COLO829 (cell line): ENCODE results near the gene MTCL3.

Source experiments
- DNase-seq: peaks from one replicate; pipeline ENCODE4 v3.0.0; 2012; ENCODE audit warnings: low spot score

The MTCL3 gene

DNA sequence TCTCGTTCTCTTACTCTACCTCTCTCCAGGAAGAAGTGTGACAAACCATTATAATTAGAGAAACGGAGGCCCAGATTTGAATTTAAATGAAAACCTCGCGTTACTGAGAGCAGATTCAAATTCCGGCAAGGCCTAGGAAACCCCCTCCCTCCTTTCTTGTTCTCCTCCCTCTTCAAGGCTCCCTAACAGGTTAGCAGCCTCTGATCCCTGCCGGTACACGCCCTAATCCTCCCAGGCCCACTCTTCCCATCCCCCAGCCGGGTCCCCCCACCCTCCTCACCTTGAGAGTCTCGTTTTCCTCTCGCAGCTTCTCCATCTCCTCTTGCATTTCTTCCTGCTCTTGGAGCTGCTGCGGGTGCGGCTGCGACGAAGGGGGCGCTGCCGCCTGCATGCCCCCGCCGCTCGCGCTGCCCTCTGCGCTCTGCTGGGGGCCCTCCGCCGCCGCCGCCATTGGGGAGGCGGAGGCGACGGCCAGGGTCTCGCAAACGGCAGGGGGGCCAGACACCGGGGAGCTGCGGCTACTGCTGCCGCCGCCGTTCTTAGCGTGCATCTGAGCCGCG lies 3.8 kb downstream of the MTCL3 start:
- no peak for DNase-seq

- no peak for DNase-seq
Measured at GRCh38 chr6:127514773-127515227, 4.3 kb downstream of the MTCL3 start.

DNA sequence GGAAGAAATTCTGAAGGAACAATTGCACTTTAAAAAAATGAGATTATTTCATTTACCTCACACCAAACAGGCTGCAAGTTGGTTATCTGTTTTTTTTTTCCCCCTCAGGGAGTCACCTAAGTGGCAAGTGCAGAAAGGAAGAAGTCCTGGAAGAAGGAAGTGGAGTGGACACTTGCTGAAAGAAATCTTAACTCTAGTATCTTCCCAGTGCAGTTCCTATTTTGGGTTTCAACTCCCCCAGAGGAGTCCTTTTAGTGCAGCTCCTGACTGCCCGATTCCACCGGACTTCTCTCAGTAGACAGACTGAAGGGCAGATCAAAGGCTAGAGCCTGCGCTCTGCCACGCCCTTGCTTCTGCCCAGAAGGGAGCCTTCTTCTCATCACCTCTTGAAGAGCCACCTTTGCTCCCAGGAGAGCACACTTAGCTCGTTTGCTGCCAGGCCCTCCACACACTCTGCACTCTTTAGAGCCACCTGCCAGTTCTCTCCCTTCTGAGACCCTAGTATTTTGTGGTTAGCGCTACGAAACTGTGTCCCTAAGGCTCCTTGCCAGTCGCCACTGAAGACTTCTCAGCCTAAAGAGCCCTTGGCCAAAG lies 4.9 kb downstream of the MTCL3 start:
- no peak for DNase-seq

DNA sequence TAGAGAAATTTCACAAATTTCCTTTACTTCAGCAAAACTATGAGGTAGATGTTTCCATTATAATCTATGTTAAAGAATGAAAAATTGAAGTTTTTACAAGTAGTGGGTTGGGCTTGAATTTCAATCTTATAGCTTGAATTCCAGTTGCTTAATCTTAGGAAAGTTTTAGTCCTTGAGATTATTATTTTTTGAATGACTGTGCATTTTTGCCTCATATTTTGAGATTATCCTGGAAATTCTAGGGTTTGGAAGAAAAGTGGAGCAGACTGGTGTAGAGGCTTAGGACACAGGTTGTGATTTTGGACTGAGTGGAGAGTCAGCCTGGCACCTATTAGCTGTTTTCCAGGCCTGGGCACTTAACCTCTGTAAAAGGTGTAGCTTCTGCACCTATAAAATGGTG lies 5.7 kb downstream of the MTCL3 start:
- no peak for DNase-seq

DNA sequence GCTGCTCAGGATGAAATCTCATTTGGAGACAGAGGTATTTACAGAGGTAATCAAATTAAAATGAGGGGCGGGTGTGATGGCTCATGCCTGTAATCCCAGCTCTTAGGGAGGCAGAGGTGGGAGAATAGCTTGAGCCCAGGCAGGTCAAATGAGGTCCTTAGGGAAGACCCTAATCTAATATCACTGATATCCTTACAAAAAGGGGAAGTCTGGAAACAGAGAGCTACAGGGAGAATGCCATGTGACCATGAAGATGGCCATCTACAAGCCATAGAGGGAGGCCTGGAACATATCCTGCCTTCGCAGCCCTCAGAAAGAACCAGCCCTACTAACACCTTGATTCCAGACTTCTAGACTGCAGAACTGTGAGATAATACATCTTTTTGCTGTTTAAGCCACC lies 8.3 kb downstream of the MTCL3 start:
- no peak for DNase-seq

GRCh38 chr6:127506894-127507293 lies 12.2 kb downstream of the MTCL3 start:
- DNase-seq, result no peak

GRCh38 chr6:127503022-127503421 lies 16.1 kb downstream of the MTCL3 start:
- no peak for DNase-seq

DNA sequence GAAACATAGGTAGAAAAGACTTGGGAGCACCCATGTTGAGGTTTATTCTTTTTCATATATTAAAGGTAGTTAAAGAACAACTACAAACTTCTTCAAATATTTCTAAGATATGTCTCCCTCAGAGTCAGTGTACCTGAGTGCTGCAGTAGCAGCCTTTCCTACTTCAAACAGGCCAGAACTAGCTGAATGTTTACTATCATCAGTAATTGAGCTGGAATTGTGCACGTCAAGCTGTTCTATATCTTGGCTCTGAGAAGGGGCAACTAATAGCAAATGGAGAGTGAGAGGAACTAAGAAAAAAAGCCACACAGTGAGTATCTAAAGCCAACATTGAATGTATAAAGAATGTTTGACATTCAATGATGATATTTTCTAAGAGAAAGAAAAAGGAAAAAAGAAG lies 21.7 kb downstream of the MTCL3 start:
- no peak for DNase-seq

- DNase-seq, result no peak
Measured at GRCh38 chr6:127496471-127496870, 22.7 kb downstream of the MTCL3 start.

- no peak for DNase-seq
Measured at GRCh38 chr6:127494240-127494767, 24.8 kb downstream of the MTCL3 start.

DNA sequence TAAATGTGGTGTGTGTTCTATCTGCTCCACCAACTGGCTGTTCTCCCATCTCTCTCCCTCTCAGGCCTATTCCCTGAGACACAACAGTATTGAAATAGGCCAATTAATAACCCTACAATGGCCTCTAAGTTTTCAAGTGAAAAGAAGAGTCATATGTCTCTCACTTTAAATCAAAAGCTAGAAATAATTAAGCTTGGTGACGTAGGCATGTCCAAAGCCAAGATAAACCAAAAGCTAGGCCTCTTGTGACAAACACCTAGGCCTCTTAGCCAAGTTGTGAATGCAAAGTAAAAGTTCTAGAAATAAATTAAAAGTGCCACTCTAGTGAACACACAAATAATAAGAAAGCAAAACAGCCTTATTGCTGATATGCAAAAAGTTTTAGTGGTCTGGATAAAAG lies 29.9 kb downstream of the MTCL3 start:
- DNase-seq, result no peak

DNA sequence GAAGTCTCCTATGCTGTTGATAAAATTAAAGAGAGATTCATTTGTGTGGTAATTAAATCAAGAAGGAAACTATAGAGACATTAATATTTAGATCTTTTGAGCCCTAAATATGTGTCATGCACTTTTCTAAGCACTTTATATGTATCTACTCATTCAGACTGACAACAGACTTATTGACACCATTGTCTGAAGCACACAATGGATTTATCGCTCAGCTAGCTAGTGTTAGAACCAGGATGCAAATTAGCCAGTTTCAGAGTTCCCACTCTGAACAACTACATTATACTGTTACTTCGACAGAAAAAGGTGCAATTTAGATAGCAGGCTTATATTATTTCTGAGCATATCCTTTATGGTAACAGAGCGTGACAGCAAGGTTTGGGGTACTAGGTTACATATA lies 32.2 kb downstream of the MTCL3 start:
- no peak for DNase-seq

DNA sequence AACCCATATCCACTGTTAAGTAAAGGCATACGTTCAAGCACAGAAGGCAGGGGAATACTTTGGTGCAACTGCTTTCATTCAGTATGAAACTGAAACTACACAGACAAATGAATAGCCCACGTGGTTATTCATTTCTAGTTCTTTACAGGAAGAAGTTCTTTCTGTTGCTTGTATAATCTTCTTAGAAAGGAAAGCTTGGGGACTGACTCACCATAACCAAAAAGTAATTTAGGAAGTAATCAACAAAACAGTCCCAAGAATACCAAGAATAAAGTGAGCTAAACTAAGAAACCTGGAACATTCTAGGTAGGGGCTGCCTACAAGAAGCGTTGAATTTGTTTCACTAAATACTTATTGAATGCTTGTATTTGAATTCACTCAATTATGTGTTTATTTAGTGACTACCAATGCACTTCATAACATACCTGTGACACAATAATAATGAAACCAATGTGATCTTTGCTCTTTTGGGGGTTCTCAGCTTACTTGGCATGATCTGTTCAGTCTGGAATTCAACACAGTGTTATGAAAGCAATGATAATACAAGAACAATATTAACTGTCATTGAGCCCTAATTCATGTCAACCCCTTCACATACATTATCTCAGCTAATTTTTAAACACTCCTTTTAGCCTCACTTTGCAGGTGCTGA lies 34.8 kb downstream of the MTCL3 start:
- peak; percentile 44 for DNase-seq

GRCh38 chr6:127483399-127484055 lies 35.6 kb downstream of the MTCL3 start:
- no peak for DNase-seq

GRCh38 chr6:127482325-127482724 lies 36.8 kb downstream of the MTCL3 start:
- DNase-seq, result no peak

GRCh38 chr6:127481628-127482027 lies 37.5 kb downstream of the MTCL3 start:
- DNase-seq, result no peak

DNA sequence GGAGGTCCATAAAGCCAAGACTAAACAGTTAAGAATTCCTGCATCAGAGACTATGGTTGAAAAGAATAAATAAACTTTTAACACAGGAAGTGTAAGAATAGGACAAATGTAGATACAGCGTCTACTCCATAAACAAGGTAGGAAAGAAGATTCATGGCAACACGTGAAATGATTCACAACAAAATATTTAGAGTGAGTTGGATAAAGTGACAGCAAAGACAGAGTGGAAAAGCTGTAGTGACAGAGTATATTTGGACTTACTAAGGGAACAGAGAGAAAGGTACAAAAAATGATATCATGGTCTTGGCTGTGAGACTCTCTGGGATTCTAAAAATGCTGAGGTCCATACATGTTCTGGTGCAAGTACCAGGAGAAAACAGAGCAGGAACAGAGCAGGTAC lies 38.0 kb downstream of the MTCL3 start:
- DNase-seq, result no peak

DNA sequence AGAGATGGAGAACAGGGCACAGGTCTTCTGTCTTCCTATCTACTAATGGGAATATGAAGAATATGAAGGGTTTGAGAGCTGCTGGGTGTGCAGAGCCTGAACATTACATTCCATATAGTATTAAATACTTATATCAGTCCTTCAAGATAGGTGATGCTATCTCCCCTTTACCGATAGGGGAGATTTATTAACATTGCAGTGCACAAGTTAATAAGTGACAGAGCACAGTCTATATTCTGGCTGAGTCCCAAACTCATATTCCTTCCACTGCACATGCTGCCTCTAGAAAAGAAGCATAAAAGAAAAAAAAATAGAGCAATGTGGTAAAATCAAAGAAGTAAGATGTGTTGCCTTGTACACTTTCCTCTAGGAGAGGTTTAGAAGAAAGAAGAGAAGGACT lies 41.5 kb downstream of the MTCL3 start:
- no peak for DNase-seq

GRCh38 chr6:127475823-127476176 lies 43.3 kb downstream of the MTCL3 start:
- DNase-seq, result no peak

GRCh38 chr6:127475135-127475822 lies 43.9 kb downstream of the MTCL3 start:
- no peak for DNase-seq

DNA sequence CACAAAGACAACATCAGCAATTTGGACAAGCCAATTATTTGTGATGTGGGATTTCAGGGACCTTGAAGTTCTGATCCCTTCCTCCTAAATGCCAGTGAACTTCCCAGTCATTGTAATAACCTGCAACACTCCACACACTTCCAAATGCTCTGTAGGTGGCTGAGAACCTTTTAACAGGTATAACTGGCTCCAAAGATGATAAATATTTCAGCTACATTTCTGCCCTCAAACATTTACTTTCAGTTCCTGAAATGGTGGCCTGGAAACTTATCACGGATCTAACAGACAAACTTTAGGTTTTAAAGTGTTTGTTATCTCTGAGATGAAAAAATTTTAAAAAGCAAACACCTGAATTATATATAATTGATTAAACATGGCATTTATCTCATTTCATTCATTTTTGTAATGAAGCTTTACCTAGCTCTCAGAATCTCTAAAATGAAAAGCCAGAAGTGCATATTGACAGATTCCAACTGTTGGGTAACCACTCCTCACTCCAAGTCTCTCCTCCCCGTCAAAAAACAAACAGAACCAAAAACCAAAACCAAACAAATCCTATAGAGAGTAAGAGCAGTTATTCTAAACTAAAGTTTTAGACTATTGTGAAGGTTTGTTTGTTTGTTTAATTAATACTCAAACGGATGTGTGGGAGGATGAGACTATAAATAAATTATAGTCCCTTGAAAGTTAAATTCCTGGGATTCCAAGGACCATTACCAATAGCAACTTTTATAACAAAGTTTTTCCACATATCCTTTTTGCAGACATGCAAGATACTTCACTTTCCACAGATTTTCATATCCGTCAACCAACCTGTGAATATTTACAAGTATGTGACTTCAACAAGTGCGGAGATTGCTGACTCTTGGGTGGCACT lies 47.5 kb downstream of the MTCL3 start:
- DNase-seq, result no peak

DNA sequence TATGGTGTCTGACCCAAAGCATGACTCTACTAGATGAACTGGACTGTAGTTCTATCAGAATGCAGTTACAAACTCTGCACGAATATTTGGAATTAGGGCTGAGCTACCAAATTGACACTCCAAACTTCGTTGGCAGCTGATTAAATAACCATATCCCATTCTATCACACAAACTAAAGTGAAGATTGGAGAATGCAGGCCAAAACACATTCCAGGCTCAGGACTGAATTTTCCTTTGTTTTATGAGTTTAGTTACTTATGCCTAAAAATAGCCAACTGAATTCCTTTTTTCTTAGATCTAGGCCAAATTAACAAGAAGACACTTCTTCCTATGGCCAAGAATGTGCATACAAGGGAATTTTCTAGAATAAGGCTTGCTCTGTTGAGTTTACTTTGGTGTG lies 50.2 kb downstream of the MTCL3 start:
- no peak for DNase-seq
